ENCODE measurements around the gene COQ7.
A peak's percentile ranks its signal among the peaks of the same experiment; 100 is the strongest.

The COQ7 gene

GRCh38 chr16:19040400-19040799 is 27.0 kb upstream of the COQ7 start:
- no peak overlapping the region for H3K4me3 ChIP-seq (ENCODE audit: low read depth, low read length)
- no peak for TF ChIP-seq CTCF (IDR thresholded peaks at IDR 0.05; ENCODE audit: borderline replicate concordance, insufficient read depth, low read depth, low read length)

- no peak for TF ChIP-seq CTCF (IDR thresholded peaks at IDR 0.05; ENCODE audit: borderline replicate concordance, insufficient read depth, low read depth, low read length)
- H3K4me3 ChIP-seq (ENCODE audit: low read depth, low read length) = no peak overlapping the region
Observed at GRCh38 chr16:19044769-19045168, 22.6 kb upstream of the COQ7 start.

- no peak overlapping the region for H3K4me3 ChIP-seq (ENCODE audit: low read depth, low read length)
- no peak for TF ChIP-seq CTCF (IDR thresholded peaks at IDR 0.05; ENCODE audit: borderline replicate concordance, insufficient read depth, low read depth, low read length)
Observed at GRCh38 chr16:19046062-19046461, 21.4 kb upstream of the COQ7 start.

- H3K4me3 ChIP-seq (ENCODE audit: low read depth, low read length) = no peak overlapping the region
- TF ChIP-seq CTCF (IDR thresholded peaks at IDR 0.05; ENCODE audit: borderline replicate concordance, insufficient read depth, low read depth, low read length) = no peak
Observed at GRCh38 chr16:19062706-19063105, 4.7 kb upstream of the COQ7 start.

- no peak for TF ChIP-seq CTCF (IDR thresholded peaks at IDR 0.05; ENCODE audit: borderline replicate concordance, insufficient read depth, low read depth, low read length)
- H3K4me3 ChIP-seq (ENCODE audit: low read depth, low read length) = no peak overlapping the region
Observed at GRCh38 chr16:19066988-19067348, 446 bp upstream of the COQ7 start.

- TF ChIP-seq CTCF (IDR thresholded peaks at IDR 0.05; ENCODE audit: borderline replicate concordance, insufficient read depth, low read depth, low read length) = no peak
- peak overlapping the region; percentile 64 for H3K4me3 ChIP-seq (ENCODE audit: low read depth, low read length)
Observed at GRCh38 chr16:19068237-19068815, 912 bp downstream of the COQ7 start.

- TF ChIP-seq CTCF (IDR thresholded peaks at IDR 0.05; ENCODE audit: borderline replicate concordance, insufficient read depth, low read depth, low read length) = peak; percentile 85
Observed at GRCh38 chr16:19071811-19072777, 4.7 kb downstream of the COQ7 start.

More at GRCh38 chr16:19071811-19072777, 4.7 kb downstream of the COQ7 start:
- no peak overlapping the region for H3K4me3 ChIP-seq (ENCODE audit: low read depth, low read length)

Data from GM12875 (cell line).